VCaP (cell line): ENCODE data around the gene RSPH9.

Experiments used
- H3K27ac ChIP-seq: fragments of 450-650 bp; 2 replicates; pipeline ENCODE4 v1.5.1; 2017
- TF ChIP-seq, protein P1 (sequence below): fragments of 450-650 bp; conservative IDR thresholded peaks from 2 replicates; pipeline ENCODE4 v1.5.1; 2017; ENCODE audit warnings: mild to moderate bottlenecking, moderate library complexity

Gene RSPH9, protein sequence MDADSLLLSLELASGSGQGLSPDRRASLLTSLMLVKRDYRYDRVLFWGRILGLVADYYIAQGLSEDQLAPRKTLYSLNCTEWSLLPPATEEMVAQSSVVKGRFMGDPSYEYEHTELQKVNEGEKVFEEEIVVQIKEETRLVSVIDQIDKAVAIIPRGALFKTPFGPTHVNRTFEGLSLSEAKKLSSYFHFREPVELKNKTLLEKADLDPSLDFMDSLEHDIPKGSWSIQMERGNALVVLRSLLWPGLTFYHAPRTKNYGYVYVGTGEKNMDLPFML

DNA sequence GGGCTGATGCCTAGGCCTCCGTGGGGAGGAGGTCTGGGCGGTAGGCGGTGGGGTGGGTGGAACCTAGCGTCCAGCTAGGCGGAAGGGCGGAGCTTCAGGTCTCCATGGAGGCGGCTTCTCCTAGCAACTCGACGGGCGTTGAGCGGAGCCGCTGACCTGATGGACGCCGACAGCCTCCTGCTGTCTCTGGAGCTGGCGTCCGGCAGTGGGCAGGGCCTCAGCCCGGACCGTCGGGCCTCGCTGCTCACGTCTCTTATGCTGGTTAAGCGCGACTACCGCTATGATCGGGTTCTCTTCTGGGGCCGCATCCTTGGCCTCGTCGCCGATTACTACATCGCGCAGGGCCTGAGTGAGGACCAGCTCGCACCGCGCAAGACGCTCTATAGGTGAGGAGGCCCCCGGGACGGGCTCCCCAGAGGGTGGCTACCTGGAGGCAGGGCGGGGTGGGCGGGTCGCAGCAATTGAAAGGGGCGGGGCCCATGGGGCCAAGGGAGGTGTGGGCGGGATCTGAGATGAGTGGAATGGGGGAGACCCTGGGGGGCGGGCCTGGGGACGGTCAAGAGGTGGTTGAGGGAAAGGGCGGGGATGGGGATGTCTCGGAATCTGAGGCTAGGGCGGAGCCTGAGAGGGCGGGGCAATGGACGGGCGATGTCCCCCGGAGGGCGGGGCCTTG is at the start of gene RSPH9:
Gene RSPH9, plus strand, starts transcription at position 97 of the 673 bp plus-strand sequence. Its CDS starts 63 bp downstream, at position 160.
- no peak within 1 kb of the TSS for H3K27ac ChIP-seq
- TF ChIP-seq, protein P1, sequence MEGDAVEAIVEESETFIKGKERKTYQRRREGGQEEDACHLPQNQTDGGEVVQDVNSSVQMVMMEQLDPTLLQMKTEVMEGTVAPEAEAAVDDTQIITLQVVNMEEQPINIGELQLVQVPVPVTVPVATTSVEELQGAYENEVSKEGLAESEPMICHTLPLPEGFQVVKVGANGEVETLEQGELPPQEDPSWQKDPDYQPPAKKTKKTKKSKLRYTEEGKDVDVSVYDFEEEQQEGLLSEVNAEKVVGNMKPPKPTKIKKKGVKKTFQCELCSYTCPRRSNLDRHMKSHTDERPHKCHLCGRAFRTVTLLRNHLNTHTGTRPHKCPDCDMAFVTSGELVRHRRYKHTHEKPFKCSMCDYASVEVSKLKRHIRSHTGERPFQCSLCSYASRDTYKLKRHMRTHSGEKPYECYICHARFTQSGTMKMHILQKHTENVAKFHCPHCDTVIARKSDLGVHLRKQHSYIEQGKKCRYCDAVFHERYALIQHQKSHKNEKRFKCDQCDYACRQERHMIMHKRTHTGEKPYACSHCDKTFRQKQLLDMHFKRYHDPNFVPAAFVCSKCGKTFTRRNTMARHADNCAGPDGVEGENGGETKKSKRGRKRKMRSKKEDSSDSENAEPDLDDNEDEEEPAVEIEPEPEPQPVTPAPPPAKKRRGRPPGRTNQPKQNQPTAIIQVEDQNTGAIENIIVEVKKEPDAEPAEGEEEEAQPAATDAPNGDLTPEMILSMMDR = no peak

DNA sequence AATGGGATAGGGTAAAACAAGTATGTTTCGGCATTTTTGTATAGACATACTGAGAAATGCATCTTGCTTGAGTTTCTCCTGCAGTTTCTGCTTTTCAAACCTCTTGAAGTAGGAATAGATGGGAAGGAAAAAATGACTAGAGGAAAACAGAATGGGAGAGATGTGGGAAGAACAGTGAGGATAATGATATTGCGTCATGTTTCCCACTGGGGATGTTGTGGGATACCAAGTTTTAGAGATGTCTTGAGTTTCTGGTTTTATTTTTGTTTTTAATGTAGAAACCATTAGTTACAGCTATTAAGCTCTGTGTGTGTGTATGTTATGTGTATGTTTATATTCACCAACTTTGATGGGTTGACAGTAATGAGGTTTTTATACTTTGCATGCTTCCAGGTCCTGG is 44.2 kb upstream of the RSPH9 start:
- H3K27ac ChIP-seq = no peak overlapping the region
- TF ChIP-seq, protein P1 = no peak

DNA sequence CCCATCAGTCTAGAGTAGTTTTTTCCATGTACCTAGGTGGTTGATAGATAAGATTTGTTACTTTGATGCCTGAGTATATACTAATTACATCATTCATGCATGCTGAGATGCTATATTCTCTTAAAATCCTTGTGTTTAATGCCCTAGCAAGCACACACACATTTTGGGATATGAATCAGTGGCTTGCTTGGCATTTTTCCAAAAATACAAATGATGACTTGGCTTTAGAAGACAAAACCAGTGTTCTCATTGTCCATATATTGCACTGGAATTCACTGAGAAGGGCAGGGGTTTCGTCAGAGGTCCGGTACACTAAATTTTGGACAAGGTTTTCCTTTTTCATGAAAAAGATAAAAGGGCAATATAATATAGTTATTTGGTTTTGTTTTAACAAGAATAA is 40.7 kb upstream of the RSPH9 start:
- TF ChIP-seq, protein P1 = no peak
- H3K27ac ChIP-seq = no peak overlapping the region

DNA sequence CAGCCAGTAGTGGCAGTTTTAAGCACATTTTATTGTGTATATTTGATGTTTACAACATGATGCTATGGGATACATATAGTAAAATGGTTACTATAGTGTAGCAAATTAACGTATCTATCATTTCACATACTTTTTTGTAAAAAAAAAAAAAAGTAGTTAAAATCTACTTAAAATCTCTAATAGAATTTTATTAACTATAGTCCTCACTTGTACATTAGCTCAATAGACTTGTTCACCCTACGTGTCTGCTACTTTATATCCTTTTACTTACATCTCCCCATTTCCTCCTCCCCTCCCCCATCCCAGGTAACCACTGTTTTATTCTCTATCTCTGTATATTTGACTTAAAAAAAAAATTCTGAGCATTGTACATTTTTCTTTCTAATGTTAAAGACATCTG is 38.8 kb upstream of the RSPH9 start:
- TF ChIP-seq, protein P1 = no peak

DNA sequence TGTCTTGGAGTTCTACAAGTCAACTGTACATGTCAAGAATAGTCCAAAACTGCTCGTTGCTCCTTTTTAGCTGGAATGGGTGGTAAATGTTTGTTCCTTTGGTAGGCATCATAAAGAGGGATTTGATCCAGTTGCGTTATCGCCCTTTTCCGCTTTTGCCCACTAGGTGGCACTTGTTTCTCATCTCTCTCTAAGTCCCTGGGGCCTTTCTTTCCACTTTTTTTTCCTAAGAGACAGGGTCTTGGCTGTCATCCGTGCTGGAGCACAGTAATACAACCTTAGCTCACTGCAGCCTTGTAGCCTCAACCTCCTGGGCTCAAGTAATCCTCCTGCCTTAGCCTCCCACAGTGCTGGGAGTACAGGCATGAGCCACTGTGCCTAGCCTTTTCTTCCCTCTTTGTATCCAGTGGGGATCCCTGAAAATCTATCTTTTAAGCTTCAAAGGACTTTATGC is 36.5 kb upstream of the RSPH9 start:
- TF ChIP-seq, protein P1 = peak; percentile 97
- H3K27ac ChIP-seq = no peak overlapping the region

More for the DNA sequence above, 38.8 kb upstream of the RSPH9 start:
- H3K27ac ChIP-seq = no peak overlapping the region

DNA sequence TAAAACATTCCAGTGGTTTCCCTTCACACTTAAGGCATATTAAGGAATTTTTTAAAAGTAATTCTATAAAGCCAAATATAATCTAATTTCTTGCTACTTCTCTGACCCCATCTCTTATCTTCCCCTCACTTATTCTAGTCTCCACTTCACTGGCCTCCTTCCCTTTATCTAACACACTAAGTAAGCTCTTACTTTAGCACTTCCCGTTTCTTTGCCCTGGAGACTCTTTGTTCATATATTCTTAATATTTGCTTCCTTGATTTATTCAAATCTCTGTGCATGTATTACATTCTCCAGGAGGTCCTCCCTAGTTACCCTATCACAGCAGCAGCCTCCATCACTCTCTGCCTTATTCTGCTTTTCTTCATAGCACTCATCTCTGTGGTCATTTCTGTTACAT is 36.0 kb upstream of the RSPH9 start:
- TF ChIP-seq, protein P1 = no peak
- H3K27ac ChIP-seq = no peak overlapping the region

DNA sequence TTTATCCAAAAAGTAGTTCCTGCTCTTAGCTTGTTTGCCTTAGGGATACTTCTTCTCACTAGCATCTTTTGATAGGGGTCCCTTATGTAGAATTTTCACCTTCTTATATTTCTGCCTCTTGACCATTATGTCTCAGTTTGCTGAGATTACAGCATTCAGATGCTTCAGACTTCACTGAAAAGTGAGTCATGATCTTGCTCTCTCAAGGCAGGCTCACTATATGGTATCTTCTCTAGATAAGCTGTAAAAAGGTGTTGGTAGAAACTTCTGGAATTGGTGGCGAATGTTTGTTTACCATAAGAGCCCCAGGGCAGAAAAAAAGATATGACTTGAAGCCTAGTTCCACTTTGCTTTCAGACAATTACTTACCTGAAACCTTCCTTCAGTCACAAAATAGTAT is 35.4 kb upstream of the RSPH9 start:
- TF ChIP-seq, protein P1 = no peak
- H3K27ac ChIP-seq = no peak overlapping the region
